Muscle layer of duodenum (tissue), 2 donors: ENCODE results near the gene KRTAP10-5.

ENCODE experiments used
- H3K27ac ChIP-seq: one replicate; pipeline ENCODE4 v1.7.0; 2013; ENCODE audit warnings: mild to moderate bottlenecking, low read length
- H3K27me3 ChIP-seq: one replicate; pipeline ENCODE4 v1.7.0; 2013; ENCODE audit warnings: low read depth, mild to moderate bottlenecking, control low read depth, low read length
- H3K36me3 ChIP-seq, 2 donors: one replicate each; pipeline ENCODE4 v1.7.0; 2013; ENCODE audit warnings: low read length in 2 of 2, control low read depth in 1 of 2, mild to moderate bottlenecking in 1 of 2; ENCODE audit not compliant: insufficient read depth in 2 of 2, control insufficient read depth in 1 of 2
- H3K4me1 ChIP-seq, 2 donors: one replicate each; pipeline ENCODE4 v1.7.0; 2013; ENCODE audit warnings: low read length in 2 of 2, mild to moderate bottlenecking in 2 of 2, control low read depth in 1 of 2, moderate library complexity in 1 of 2; ENCODE audit not compliant: insufficient read depth in 2 of 2, control insufficient read depth in 1 of 2
- H3K4me3 ChIP-seq, 2 donors: one replicate each; pipeline ENCODE4 v1.7.0; 2013; ENCODE audit warnings: low read length in 2 of 2, low read depth in 1 of 2, mild to moderate bottlenecking in 1 of 2
- H3K9me3 ChIP-seq, 2 donors: one replicate each; pipeline ENCODE4 v1.7.0; 2013; ENCODE audit warnings: low read length in 2 of 2, control low read depth in 1 of 2, mild to moderate bottlenecking in 1 of 2; ENCODE audit not compliant: control insufficient read depth in 1 of 2
- donor health status: healthy.

KRTAP10-5 gene

GRCh38 chr21:44529503-44530125 is 50.8 kb downstream of the KRTAP10-5 start:
- H3K27me3 ChIP-seq: no peaks in the 10 kb centered on the region
- no peak overlapping the region for H3K27ac ChIP-seq
- no peaks in the 10 kb centered on the region for H3K4me1 ChIP-seq
- no peaks in the 10 kb centered on the region for H3K9me3 ChIP-seq
- H3K4me3 ChIP-seq: no peak overlapping the region
- no peaks in the 10 kb centered on the region for H3K36me3 ChIP-seq
